H1 (cell line): ENCODE measurements around the gene ACAA1. TPM values are rescaled to one million over a fixed set of nuclear protein-coding genes. Genes with fewer than 3 reads are reported as not detected.

ENCODE experiments used
- JUN ChIP-seq: IDR thresholded peaks from 2 replicates; pipeline ENCODE4 v1.6.1; 2011; ENCODE audit warnings: low read depth, mild to moderate bottlenecking, improper control_type of control experiment, low read length
- PHF8 ChIP-seq: fragments of 200-600 bp; sonication (generic); conservative IDR thresholded peaks from 2 replicates; pipeline ENCODE4 v1.7.1; 2012; ENCODE audit warnings: low read depth, mild to moderate bottlenecking, inconsistent platforms, low read length, moderate library complexity
- RBBP5 ChIP-seq: IDR thresholded peaks from 2 replicates; pipeline ENCODE4 v1.7.1; 2012; ENCODE audit warnings: low read depth, mild to moderate bottlenecking, inconsistent platforms, low read length, moderate library complexity, borderline replicate concordance
- RXRA ChIP-seq: IDR thresholded peaks from 2 replicates; pipeline ENCODE4 v1.6.1; 2011; ENCODE audit warnings: low read depth, mild to moderate bottlenecking, low read length, moderate library complexity; ENCODE audit not compliant: insufficient read depth
- SIX5 ChIP-seq: IDR thresholded peaks from 2 replicates; pipeline ENCODE4 v1.6.1; 2011; ENCODE audit warnings: mild to moderate bottlenecking, low read depth, low read length
- SP4 ChIP-seq: IDR thresholded peaks from 2 replicates; pipeline ENCODE4 v1.6.1; 2012; ENCODE audit warnings: low read length, inconsistent platforms
- TAF1 ChIP-seq: IDR thresholded peaks from 2 replicates; pipeline ENCODE4 v1.6.1; 2011; ENCODE audit warnings: mild to moderate bottlenecking, low read depth, low read length
- USF2 ChIP-seq: IDR thresholded peaks from 2 replicates; pipeline ENCODE4 v1.6.1; 2011; ENCODE audit warnings: low read length, improper control_type of control experiment
- polyA plus RNA-seq, 7 experiments: library from polyadenylated mRNA; depleted of rRNA in 3 of 7; stranded (reverse) in 5 of 7; unstranded in 2 of 7; fragments of >200 nt in 5 of 7; fragments of 200-250 nt in 2 of 7; gene quantifications; 1 replicate in 5 of 7; 2 replicates in 1 of 7; 4 replicates in 1 of 7; pipeline versions ENCODE4 v1.2.1 to v1.2.3, GENCODE V29; 2011 to 2013; ENCODE audit warnings: missing spikeins in 2 of 7, mixed read lengths in 2 of 7
- total RNA-seq: library from RNA; stranded (reverse); fragmentation: NEBNext Ultra II Directional; extraction: Animal tissue kit (Norgen Biotek cat#: 25700); gene quantifications from 2 replicates; pipeline ENCODE4 v1.2.1, GENCODE V29; 2021

The ACAA1 gene
- total and polyA plus RNA-seq, 2 of the 8 experiments (the other 6 are each of a cell fraction or from before 2014, with no cell fraction given), result 23.1 to 34.8 TPM

DNA sequence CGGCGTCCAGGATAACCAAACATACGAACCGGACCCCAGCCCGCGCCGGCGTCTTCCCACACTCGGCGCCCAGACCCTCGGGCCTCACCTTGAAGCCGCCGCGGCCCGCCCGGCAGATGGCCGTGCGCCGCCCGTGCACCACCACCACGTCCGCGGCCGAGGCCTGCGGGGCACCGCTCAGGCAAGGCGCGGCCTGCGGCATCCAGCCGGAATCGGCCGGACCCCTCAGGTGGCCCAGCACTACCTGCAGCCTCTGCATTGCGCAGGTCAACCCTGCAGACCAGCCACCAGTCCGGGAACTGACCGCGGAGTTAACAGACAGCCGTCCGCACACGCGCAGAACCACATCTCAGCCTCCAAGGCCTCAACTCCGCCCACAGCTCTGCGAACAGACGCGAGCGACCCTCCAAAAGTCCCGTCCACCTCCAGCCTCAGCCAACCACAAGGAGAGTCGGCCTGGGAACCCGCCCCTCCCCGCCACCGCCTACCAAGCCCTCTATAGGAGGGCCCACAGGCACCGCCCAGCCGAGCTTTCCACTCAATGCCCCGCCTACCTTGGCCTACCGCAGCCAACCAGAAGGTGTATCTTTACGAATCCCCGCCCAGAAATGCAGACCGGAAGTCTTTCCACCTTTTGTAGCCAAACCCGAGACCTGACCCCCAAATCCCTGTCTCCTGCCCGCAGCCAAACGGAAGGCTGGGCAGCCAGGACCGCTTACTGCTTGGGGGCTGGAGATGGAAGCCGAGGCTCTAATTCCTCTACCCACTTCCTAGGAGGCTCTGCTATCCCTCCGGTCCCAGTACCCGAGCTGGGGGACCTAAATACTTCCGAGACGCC lies at the start of gene ACAA1 (continued):
- TF ChIP-seq PHF8 (peak; percentile 69), JUN (no peak), USF2 (no peak), TAF1 (peak; percentile 87), SIX5 (no peak), SP4 (no peak), RXRA (no peak), RBBP5 (peak; percentile 78)
